ENCODE results near the gene PHACTR1.

PHACTR1 gene

DNA sequence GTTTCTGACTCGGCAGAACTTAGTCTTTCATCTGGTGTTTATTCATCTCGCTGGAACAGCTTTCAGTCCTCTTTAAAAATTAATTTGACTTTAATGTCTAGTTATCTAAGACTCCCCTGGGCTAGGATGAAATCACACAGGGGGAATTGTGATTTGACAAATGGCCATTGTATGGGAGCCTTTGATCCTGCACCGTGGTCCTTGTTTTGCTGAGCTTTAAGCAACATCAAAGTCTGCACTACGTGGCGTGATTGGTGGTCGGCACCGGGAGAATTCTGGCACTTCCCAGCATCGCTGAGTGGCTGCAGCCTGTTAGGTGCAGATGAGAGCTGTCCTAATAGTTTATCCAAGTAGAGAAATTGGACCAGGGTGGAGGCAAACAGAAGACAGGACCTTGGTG lies 464.8 kb downstream of the PHACTR1 start:
- FAIRE-seq (no peak), DNase-seq (ENCODE audit: insufficient read length, low spot score) (no peak)
- TF ChIP-seq POLR2A (IDR thresholded peaks at IDR 0.05; ENCODE audit: low read depth, low read length), result no peak
- TF ChIP-seq POLR2AphosphoS5 (IDR thresholded peaks at IDR 0.05; ENCODE audit: low read depth, low read length), result no peak

DNA sequence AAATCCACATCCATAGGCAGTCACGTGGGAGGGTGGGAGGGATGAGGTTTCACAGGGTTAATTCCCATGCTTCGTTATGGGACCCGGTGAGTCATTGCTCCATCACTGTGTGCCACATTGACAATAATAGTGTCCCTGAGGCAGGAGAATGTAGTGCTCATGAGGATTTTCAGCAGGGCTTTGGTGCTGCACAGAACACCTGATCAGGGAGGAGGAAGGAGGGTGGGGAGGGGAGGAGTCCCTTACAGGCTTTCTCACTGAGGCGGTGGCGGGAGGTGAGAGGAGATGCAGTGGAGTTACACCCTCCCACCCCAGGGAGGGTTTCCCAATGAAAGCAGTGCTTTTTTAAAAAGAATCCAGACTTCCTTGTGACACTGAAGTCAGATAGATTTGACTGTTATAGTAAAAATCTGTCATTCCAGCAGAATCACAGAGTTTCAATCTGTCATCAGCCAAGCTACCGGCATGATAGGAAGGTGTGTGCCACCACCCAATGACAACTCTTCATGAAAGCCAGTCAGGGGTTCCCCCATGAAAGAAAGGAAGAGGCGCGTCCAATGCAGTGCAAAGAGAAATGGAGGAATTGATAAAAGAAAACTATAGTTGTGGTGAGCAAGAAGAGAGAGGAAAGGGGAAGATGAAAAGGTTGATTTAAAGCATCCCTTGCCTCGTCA lies 467.0 kb downstream of the PHACTR1 start:
- TF ChIP-seq TAF1 (IDR thresholded peaks at IDR 0.05; ENCODE audit: low read depth, low read length), result no peak
- TF ChIP-seq PAX5 (IDR thresholded peaks at IDR 0.05; ENCODE audit: insufficient read depth, low read length, severe bottlenecking), result no peak
- TF ChIP-seq POLR2A (IDR thresholded peaks at IDR 0.05; ENCODE audit: low read depth, low read length), result no peak
- no peak for TF ChIP-seq POU2F2 (IDR thresholded peaks at IDR 0.05; ENCODE audit: low read depth, low read length)
- TF ChIP-seq POLR2AphosphoS5 (IDR thresholded peaks at IDR 0.05; ENCODE audit: low read depth, low read length), result no peak
- no peak for TF ChIP-seq SPI1 (IDR thresholded peaks at IDR 0.05; ENCODE audit: low read depth, low read length)
- DNase-seq (ENCODE audit: insufficient read length, low spot score) (no peak), FAIRE-seq (no peak)

DNA sequence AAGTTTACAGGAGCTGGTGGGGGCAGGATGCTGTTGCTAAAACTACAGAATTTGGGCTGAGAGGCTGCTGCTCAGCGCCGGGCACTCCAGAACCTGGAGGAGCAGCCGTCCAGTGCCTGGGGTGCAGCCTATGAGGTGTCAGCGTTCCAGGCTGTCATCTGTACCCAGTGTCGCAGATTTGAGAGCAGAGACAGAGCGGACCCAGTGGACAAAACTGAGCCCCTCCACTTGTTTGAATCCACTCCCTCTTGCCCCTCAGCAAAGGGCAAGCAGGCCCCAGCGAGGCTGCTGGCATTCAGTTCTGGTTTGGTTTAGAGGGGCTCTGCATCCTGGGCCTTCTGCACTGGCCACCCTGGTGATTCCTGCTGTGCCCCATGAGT lies 467.5 kb downstream of the PHACTR1 start:
- TF ChIP-seq PAX5 (IDR thresholded peaks at IDR 0.05; ENCODE audit: insufficient read depth, low read length, severe bottlenecking) (no peak), SPI1 (IDR thresholded peaks at IDR 0.05; ENCODE audit: low read depth, low read length) (no peak), TAF1 (IDR thresholded peaks at IDR 0.05; ENCODE audit: low read depth, low read length) (no peak), POLR2A (IDR thresholded peaks at IDR 0.05; ENCODE audit: low read depth, low read length) (no peak), POLR2AphosphoS5 (IDR thresholded peaks at IDR 0.05; ENCODE audit: low read depth, low read length) (no peak), POU2F2 (IDR thresholded peaks at IDR 0.05; ENCODE audit: low read depth, low read length) (no peak)
- FAIRE-seq (no peak), DNase-seq (ENCODE audit: insufficient read length, low spot score) (no peak)

DNA sequence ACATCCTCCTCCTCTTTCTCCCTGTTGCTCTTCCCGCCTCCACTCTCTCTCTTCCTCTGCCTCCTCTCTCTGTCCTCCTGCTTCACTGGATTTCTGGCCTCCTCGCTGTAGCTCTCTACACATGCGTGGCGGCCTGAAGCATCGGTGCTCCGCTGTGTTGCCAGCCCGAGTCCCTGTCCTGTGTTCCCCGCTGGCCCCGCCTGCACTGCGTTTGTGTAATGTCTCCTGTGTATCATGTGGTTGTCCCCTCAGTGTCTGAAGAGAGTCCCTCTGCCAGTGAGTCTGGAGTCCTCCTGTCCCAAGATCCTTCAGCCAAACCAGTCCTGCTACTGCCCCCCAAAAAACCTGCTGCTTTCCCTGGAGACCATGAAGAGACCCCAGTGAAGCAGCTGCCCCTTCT lies 468.0 kb downstream of the PHACTR1 start:
- TF ChIP-seq POU2F2 (IDR thresholded peaks at IDR 0.05; ENCODE audit: low read depth, low read length) (no peak), POLR2AphosphoS5 (IDR thresholded peaks at IDR 0.05; ENCODE audit: low read depth, low read length) (no peak), POLR2A (IDR thresholded peaks at IDR 0.05; ENCODE audit: low read depth, low read length) (no peak), SPI1 (IDR thresholded peaks at IDR 0.05; ENCODE audit: low read depth, low read length) (no peak), TAF1 (IDR thresholded peaks at IDR 0.05; ENCODE audit: low read depth, low read length) (no peak), PAX5 (IDR thresholded peaks at IDR 0.05; ENCODE audit: insufficient read depth, low read length, severe bottlenecking) (no peak)
- no peak for FAIRE-seq
- DNase-seq (ENCODE audit: insufficient read length, low spot score), result no peak

DNA sequence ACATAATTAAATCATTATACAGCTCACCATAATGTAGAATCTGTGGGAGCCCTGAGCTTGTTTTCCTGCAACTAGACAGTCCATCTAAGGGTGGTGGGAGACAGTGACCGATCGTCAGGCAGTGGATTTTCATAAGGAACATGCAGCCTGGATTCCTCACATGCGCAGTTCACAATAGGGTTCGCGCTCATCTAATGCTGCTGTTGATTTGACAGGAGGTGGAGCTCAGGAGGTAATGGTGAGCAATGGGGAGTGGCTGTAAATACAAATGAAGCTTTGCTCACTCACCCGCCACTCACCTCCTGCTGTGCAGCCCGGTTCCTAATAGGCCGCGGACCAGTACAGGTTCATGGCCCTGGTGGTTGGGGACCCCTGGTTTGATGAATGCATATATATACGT lies 470.3 kb downstream of the PHACTR1 start:
- TF ChIP-seq POU2F2 (IDR thresholded peaks at IDR 0.05; ENCODE audit: low read depth, low read length) (no peak), TAF1 (IDR thresholded peaks at IDR 0.05; ENCODE audit: low read depth, low read length) (no peak), POLR2AphosphoS5 (IDR thresholded peaks at IDR 0.05; ENCODE audit: low read depth, low read length) (no peak), SPI1 (IDR thresholded peaks at IDR 0.05; ENCODE audit: low read depth, low read length) (no peak), POLR2A (IDR thresholded peaks at IDR 0.05; ENCODE audit: low read depth, low read length) (no peak), PAX5 (IDR thresholded peaks at IDR 0.05; ENCODE audit: insufficient read depth, low read length, severe bottlenecking) (no peak)
- no peak for FAIRE-seq
- DNase-seq (ENCODE audit: insufficient read length, low spot score), result no peak

DNA sequence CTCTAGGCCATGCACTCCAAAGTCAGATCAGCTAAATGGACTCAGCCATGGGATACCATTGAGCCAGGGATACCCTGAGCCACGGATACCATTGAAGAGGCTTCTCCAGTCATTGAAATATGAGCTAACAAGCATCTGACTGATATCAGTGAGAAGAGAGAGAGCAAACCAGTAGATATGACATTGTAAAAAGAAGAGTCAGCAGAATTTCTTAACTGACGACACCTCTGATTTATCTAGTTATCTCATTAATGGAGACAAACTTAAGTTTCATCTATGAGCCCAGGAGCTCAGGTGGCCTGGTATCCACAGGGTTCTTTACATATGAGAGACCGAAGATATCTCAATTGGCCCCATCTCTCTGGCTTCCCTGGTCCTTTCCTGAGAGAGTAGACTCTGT lies 471.1 kb downstream of the PHACTR1 start:
- FAIRE-seq (no peak), DNase-seq (ENCODE audit: insufficient read length, low spot score) (no peak)
- TF ChIP-seq POLR2A (IDR thresholded peaks at IDR 0.05; ENCODE audit: low read depth, low read length) (no peak), PAX5 (IDR thresholded peaks at IDR 0.05; ENCODE audit: insufficient read depth, low read length, severe bottlenecking) (no peak), POU2F2 (IDR thresholded peaks at IDR 0.05; ENCODE audit: low read depth, low read length) (no peak), TAF1 (IDR thresholded peaks at IDR 0.05; ENCODE audit: low read depth, low read length) (no peak), SPI1 (IDR thresholded peaks at IDR 0.05; ENCODE audit: low read depth, low read length) (no peak), POLR2AphosphoS5 (IDR thresholded peaks at IDR 0.05; ENCODE audit: low read depth, low read length) (no peak)

DNA sequence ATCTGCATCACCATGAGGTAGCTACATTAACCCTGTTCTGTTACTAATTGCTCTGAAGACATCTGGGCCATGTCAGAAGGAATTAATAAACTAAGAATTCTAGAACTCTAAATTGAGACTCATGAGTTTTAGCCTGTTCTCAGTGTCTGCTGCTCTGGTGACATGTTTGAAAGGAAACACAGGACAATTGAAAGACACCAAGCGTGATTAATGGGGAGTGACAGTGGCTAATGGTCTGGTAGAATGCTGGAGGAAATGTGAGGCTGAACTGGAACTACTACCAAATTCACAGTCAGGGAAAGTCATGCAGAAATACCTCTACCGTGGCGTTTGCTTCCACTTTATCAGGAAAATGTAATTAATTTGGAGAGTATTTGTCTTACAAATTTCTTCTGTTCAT lies 471.7 kb downstream of the PHACTR1 start:
- TF ChIP-seq TAF1 (IDR thresholded peaks at IDR 0.05; ENCODE audit: low read depth, low read length) (no peak), POU2F2 (IDR thresholded peaks at IDR 0.05; ENCODE audit: low read depth, low read length) (no peak), POLR2A (IDR thresholded peaks at IDR 0.05; ENCODE audit: low read depth, low read length) (no peak), POLR2AphosphoS5 (IDR thresholded peaks at IDR 0.05; ENCODE audit: low read depth, low read length) (no peak), PAX5 (IDR thresholded peaks at IDR 0.05; ENCODE audit: insufficient read depth, low read length, severe bottlenecking) (no peak), SPI1 (IDR thresholded peaks at IDR 0.05; ENCODE audit: low read depth, low read length) (no peak)
- FAIRE-seq (no peak), DNase-seq (ENCODE audit: insufficient read length, low spot score) (no peak)

DNA sequence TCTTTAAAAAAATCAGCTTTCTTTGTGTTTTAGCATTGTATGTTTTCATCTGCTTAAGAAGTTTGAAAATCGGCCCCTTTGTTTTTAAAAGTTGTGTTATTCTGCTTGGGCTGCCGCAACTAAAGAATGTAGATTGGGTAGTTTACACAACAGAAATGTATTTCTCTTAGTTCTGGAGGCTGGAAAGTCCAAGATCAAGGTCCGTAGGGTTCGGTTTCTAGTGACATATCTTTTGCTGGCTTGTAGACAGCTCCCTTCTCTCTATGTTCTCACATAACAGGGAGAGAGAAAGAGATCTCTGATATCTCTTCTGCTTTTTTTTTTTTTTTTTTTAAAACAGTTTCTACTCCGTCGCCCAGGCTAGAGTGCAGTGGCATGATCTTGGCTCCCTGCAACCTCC lies 473.1 kb downstream of the PHACTR1 start:
- no peak for FAIRE-seq
- DNase-seq (ENCODE audit: insufficient read length, low spot score), result no peak
- TF ChIP-seq PAX5 (IDR thresholded peaks at IDR 0.05; ENCODE audit: insufficient read depth, low read length, severe bottlenecking), result no peak
- TF ChIP-seq SPI1 (IDR thresholded peaks at IDR 0.05; ENCODE audit: low read depth, low read length), result no peak
- TF ChIP-seq POU2F2 (IDR thresholded peaks at IDR 0.05; ENCODE audit: low read depth, low read length), result no peak
- TF ChIP-seq POLR2AphosphoS5 (IDR thresholded peaks at IDR 0.05; ENCODE audit: low read depth, low read length), result no peak
- no peak for TF ChIP-seq TAF1 (IDR thresholded peaks at IDR 0.05; ENCODE audit: low read depth, low read length)
- no peak for TF ChIP-seq POLR2A (IDR thresholded peaks at IDR 0.05; ENCODE audit: low read depth, low read length)

DNA sequence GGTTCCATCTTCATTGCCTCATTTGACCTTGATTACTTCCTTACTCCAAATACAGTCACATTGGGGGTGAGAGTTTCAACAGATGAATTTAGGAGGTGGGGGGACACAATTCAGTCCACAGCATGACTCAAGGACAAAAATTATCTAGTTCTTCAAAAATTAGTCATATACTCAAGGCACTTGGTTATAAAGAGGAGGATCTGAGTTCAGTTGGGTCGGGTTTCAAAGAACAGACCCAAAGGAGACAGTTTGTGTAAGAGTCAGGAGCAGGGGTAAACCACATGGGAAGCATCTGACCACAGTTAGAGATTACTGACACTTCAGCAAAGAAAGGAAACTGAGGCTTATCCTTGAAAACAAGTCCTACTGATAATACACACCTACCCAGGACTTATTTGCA lies 473.8 kb downstream of the PHACTR1 start:
- DNase-seq (ENCODE audit: insufficient read length, low spot score), result no peak
- FAIRE-seq, result no peak
- TF ChIP-seq TAF1 (IDR thresholded peaks at IDR 0.05; ENCODE audit: low read depth, low read length) (no peak), POLR2AphosphoS5 (IDR thresholded peaks at IDR 0.05; ENCODE audit: low read depth, low read length) (no peak), PAX5 (IDR thresholded peaks at IDR 0.05; ENCODE audit: insufficient read depth, low read length, severe bottlenecking) (no peak), SPI1 (IDR thresholded peaks at IDR 0.05; ENCODE audit: low read depth, low read length) (no peak), POU2F2 (IDR thresholded peaks at IDR 0.05; ENCODE audit: low read depth, low read length) (no peak), POLR2A (IDR thresholded peaks at IDR 0.05; ENCODE audit: low read depth, low read length) (no peak)

DNA sequence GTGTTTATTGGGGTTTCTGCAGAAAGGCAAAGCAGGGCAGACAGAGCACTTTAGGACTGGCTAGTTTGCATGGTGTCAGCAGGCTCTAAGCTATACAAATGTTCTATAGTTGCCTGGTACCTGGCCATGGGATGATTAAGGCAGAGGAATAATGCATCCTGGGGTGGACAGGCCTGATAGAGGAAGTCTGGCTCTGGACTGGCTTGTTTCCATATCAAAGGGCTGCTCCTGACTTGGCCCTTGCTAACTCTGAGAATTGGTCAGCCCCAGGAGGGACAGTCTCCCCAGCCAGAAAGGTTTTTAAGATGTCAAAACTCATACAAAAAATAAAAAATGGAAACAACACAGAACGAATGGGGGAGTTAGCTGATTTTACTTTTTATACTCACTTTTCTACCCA lies 474.9 kb downstream of the PHACTR1 start:
- DNase-seq (ENCODE audit: insufficient read length, low spot score), result no peak
- FAIRE-seq, result no peak
- TF ChIP-seq TAF1 (IDR thresholded peaks at IDR 0.05; ENCODE audit: low read depth, low read length), result no peak
- TF ChIP-seq POLR2A (IDR thresholded peaks at IDR 0.05; ENCODE audit: low read depth, low read length), result no peak
- TF ChIP-seq PAX5 (IDR thresholded peaks at IDR 0.05; ENCODE audit: insufficient read depth, low read length, severe bottlenecking), result no peak
- TF ChIP-seq SPI1 (IDR thresholded peaks at IDR 0.05; ENCODE audit: low read depth, low read length), result no peak
- no peak for TF ChIP-seq POLR2AphosphoS5 (IDR thresholded peaks at IDR 0.05; ENCODE audit: low read depth, low read length)
- no peak for TF ChIP-seq POU2F2 (IDR thresholded peaks at IDR 0.05; ENCODE audit: low read depth, low read length)

Measured in GM12891 (cell line).